ENCODE results near the gene COQ8A. TPM values are rescaled to one million over a fixed set of nuclear protein-coding genes. Genes with fewer than 3 reads are reported as not detected.

COQ8A gene
- total RNA-seq, 2 experiments from 2014 or later = 19.8 to 22.2 TPM

DNA sequence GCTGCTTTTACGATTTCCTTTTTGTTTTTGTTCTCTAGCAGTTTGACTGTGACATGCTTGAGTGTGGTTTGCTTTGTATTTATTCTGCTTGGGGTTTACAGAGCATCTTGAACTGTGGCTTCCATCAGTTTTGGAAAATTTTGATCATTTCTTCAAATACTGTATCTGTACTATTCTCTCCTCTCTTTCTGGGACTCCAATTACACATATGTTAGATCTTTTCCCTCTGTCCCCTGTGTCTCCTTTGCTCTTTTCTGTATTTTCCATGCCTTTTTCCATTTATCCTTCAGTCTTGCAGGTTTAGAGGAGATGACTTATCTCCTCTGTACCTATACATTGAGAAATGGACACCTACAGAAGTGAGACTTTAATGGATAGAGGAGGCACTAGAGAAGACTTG, 31.7 kb downstream of the COQ8A start:
- H3K36me3 Mint-ChIP-seq = peaks cover 18% of the 10 kb centered on the region
- intact Hi-C loops (cut with micrococcal nuclease) = no loop called here
- no peaks in the 10 kb centered on the region for H3K27me3 Mint-ChIP-seq
- peaks cover 5% of the 10 kb centered on the region for H3K4me1 Mint-ChIP-seq (ENCODE audit: low read depth)
- ChIA-PET POLR2A (interaction anchor here (0.6 kb wide), 1 partner anchor 1684 kb away, joined by 3 read pairs; no protein-coding TSS in a partner anchor), CTCF (no interaction called here)
- no peak overlapping the region for H3K27ac Mint-ChIP-seq
- no peak overlapping the region for H3K4me3 Mint-ChIP-seq
- DNase-seq = no peak
- peaks cover 6% of the 10 kb centered on the region for H3K9me3 Mint-ChIP-seq

DNA sequence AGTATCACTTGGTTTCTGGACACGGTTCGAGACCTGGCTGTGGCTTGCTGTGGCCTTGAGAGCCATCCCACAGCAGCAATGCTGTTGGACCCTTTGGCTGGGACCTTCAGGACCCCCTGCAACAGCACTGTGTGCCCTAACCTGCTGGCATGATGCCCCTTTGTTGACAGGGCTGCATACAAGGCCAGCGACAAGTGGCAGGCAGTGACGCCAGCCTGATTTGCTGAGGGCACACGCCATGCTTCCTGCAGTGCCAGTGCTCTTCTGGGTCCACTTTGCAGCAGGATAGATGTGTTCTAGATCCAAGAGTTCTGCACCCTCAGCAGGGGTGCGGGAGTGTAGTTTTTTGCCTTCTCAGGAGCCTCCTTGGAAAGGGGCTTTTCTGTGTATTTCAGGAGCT, 32.8 kb downstream of the COQ8A start:
- CTCF ChIA-PET = no interaction called here
- H3K9me3 Mint-ChIP-seq = peaks cover 6% of the 10 kb centered on the region

DNA sequence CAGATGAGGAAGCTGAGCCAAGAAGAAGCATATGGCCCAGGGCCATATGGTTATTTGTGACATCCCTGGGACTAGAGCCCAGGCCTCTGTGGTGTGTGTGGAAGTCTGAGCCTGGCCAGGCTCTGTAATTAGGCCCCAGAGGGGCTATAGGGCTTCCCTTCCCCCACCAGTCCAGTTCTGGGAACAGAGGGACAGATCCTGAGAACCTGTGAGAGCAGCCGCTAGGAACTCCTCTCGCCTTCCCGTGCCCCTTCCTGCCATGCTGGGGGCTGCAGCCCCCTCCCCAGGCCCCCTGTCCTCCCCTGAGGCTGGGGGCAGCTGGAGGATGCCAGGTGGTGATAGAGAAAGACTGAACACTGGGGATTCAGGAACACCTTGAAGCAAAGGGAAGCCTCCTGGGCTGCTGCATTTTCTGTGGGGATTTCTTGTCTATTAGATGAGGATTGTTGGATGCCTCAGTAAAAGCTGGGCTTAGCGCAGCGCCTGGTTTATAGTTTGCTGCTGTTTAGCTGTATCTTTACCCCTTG, 33.3 kb downstream of the COQ8A start:
- CTCF ChIA-PET = no interaction called here
- peaks cover 18% of the 10 kb centered on the region for H3K36me3 Mint-ChIP-seq
- POLR2A ChIA-PET = no interaction called here
- peaks cover 2% of the 10 kb centered on the region for H3K4me1 Mint-ChIP-seq (ENCODE audit: low read depth)
- intact Hi-C loops (cut with micrococcal nuclease) = no loop called here
- no peaks in the 10 kb centered on the region for H3K27me3 Mint-ChIP-seq
- H3K4me3 Mint-ChIP-seq = no peak overlapping the region
- H3K9me3 Mint-ChIP-seq = peaks cover 6% of the 10 kb centered on the region
- no peak for DNase-seq
- H3K27ac Mint-ChIP-seq = no peak overlapping the region

More for the DNA sequence above, 32.8 kb downstream of the COQ8A start:
- DNase-seq = no peak
- H3K4me1 Mint-ChIP-seq (ENCODE audit: low read depth) = peaks cover 2% of the 10 kb centered on the region
- H3K36me3 Mint-ChIP-seq = peaks cover 18% of the 10 kb centered on the region
- H3K27me3 Mint-ChIP-seq = no peaks in the 10 kb centered on the region
- H3K27ac Mint-ChIP-seq = no peak overlapping the region
- intact Hi-C loops (cut with micrococcal nuclease) = no loop called here
- POLR2A ChIA-PET = no interaction called here
- H3K4me3 Mint-ChIP-seq = no peak overlapping the region

DNA sequence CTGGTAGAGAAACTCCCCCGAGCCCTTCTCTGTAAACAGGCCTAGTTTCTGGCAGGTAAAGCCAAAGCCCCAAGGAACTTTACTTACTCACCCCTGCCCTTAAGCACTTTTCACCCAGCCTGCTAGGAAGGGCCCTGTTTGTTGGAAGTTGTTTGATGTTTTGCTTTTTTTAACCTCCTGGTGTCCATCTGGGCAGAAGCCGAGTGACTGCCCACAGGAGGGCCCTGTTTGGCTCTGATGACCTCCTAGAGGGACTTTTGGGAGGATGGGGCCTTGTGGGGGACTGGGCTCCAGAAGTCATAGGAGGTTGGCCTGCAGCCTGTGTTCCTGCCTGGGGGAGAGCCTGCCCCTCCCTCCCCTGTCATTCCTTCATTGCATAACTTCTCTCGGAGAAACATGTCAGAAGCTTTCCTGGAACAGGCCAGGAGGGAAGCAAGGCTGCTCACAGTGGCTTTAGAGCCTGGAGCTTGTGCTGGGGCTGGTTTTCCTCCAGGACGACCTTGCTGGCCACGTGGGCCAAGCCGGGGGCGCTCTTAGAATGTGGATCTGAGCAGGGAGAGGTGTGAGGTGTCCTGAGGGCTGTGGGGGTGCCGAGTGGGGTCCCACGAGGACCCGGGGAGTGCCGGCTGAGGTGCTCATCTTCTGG, 33.9 kb downstream of the COQ8A start:
- no peak overlapping the region for H3K4me3 Mint-ChIP-seq
- POLR2A ChIA-PET = no interaction called here
- DNase-seq = no peak
- CTCF ChIA-PET = no interaction called here
- intact Hi-C loops (cut with micrococcal nuclease) = no loop called here
- H3K27ac Mint-ChIP-seq = no peak overlapping the region
- peaks cover 6% of the 10 kb centered on the region for H3K9me3 Mint-ChIP-seq
- H3K27me3 Mint-ChIP-seq = no peaks in the 10 kb centered on the region
- peaks cover 2% of the 10 kb centered on the region for H3K4me1 Mint-ChIP-seq (ENCODE audit: low read depth)
- peaks cover 14% of the 10 kb centered on the region for H3K36me3 Mint-ChIP-seq

DNA sequence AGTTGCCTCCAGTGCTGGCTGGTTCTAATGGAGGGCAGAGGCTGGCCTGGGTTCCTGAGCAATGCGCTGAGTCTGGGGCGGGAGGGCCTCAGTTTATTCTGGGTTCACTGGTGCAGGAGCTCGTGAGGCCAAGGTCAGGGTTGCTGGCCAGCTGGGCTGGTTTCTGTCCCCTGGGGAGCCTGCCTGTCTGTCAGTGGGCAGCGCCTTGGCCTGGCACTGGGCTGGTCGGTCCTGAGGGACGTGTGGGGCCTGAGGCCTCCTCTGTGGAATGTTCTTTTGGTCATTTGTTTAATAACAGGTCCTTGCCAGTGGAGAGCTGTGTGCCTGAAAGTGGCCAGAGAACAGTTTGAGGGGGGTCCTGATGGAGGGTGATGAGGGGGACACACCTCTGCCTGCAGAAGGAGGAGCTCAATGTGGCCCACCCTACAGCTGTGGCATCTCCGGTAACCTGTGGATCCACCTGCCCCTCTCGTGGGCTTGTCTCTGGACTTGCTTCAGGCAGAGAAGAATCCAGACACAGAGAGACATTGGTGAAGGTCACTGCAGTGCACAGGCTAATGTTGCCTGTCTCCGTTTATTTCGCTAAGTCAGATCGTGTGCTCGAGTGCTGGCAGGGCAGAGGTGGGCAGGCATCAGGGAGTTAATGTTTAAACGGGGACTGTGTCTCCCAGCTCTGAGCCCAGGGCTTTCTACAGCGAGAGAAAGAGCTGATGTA, 34.6 kb downstream of the COQ8A start:
- CTCF ChIA-PET = no interaction called here
- DNase-seq = no peak
- Mint-ChIP-seq H3K4me3 (no peak overlapping the region), H3K4me1 (ENCODE audit: low read depth) (peaks cover 2% of the 10 kb centered on the region), H3K9me3 (peaks cover 6% of the 10 kb centered on the region), H3K27ac (no peak overlapping the region), H3K27me3 (no peaks in the 10 kb centered on the region), H3K36me3 (peaks cover 11% of the 10 kb centered on the region)
- intact Hi-C loops (cut with micrococcal nuclease) = no loop called here
- POLR2A ChIA-PET = no interaction called here

DNA sequence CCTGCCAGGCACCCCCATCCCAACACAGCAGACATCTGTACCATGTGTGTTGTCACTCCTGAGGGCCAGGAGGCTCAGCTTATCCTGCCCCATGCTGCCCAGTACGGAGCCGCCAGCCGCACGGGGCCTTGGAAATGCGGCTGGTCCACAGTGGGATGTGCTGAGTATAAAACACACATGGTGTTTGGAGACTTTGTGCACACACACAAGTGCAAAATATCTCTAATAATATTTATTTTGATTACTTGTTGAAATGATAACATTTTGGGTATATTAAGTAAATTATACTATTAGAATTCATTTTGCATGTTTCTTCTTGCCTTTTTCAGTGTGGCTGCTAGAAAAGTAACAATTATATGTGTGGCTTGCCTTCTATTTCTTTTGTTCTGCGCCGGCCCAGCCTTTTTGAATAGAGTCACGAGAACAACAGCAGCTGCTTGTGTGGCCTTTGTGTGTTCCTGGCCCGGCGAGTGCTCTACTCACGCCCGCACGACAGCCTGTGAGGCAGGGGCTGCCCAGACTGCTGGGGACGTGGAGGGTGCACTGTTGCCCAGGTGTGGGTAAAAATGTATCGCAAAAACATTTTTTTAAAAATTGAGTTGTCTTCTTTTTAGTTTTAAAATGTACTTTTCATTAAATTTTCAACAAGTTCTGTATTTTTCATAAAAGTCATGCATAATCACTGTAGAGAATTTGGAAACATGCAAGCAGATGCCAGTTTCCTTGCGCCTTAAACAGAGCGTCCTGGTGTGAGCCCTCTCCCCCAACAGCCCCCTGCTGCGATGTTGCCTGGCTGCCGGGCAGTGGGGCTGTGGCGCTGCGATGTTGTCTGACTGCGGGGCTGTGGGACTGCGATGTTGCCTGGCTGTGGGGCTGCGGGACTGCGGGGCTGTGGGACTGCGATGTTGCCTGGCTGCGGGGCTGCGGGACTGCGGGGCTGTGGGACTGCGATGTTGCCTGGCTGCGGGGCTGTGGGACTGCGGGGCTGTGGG, 35.5 kb downstream of the COQ8A start:
- DNase-seq = no peak
- H3K36me3 Mint-ChIP-seq = peaks cover 7% of the 10 kb centered on the region
- peaks cover 6% of the 10 kb centered on the region for H3K9me3 Mint-ChIP-seq
- intact Hi-C loops (cut with micrococcal nuclease) = no loop called here
- ChIA-PET POLR2A (no interaction called here), CTCF (no interaction called here)
- no peaks in the 10 kb centered on the region for H3K27me3 Mint-ChIP-seq
- no peak overlapping the region for H3K4me3 Mint-ChIP-seq
- no peak overlapping the region for H3K27ac Mint-ChIP-seq
- H3K4me1 Mint-ChIP-seq (ENCODE audit: low read depth) = peaks cover 2% of the 10 kb centered on the region

DNA sequence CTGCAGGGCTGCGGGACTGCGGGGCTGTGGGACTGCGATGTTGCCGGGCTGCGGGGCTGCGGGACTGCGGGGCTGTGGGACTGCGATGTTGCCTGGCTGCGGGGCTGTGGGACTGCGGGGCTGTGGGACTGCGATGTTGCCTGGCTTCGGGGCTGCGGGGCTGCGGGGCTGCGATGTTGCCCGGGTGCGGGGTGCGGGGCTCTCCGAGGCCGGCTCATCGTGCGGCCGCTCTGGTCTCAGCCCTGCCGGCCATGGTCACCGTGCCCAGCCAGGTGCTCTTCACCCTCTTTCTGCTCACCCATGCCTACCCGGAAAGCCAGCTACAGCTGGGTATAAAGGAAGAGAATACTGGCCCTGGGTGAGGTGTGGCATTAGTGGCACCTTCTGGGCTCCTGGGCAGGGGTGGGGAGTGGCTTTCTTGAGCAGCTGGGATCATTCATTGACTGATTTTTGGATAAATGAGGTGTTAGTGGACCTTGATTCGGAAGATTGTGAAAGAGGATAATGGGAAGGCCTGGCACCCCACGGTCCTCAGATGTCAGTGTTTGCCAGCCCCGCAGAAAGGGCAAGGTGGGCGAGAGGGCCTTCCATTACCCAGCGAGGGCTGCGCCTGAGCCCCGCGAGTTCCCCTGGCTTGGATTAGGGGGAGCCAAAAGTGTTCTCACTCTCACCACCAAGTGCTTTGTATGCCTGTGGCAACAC, 36.3 kb downstream of the COQ8A start:
- Mint-ChIP-seq H3K4me1 (ENCODE audit: low read depth) (peaks cover 2% of the 10 kb centered on the region), H3K27me3 (no peaks in the 10 kb centered on the region), H3K36me3 (peaks cover 7% of the 10 kb centered on the region), H3K9me3 (peaks cover 6% of the 10 kb centered on the region), H3K4me3 (no peak overlapping the region), H3K27ac (no peak overlapping the region)
- POLR2A ChIA-PET = no interaction called here
- intact Hi-C loops (cut with micrococcal nuclease) = no loop called here
- DNase-seq = no peak
- CTCF ChIA-PET = no interaction called here

DNA sequence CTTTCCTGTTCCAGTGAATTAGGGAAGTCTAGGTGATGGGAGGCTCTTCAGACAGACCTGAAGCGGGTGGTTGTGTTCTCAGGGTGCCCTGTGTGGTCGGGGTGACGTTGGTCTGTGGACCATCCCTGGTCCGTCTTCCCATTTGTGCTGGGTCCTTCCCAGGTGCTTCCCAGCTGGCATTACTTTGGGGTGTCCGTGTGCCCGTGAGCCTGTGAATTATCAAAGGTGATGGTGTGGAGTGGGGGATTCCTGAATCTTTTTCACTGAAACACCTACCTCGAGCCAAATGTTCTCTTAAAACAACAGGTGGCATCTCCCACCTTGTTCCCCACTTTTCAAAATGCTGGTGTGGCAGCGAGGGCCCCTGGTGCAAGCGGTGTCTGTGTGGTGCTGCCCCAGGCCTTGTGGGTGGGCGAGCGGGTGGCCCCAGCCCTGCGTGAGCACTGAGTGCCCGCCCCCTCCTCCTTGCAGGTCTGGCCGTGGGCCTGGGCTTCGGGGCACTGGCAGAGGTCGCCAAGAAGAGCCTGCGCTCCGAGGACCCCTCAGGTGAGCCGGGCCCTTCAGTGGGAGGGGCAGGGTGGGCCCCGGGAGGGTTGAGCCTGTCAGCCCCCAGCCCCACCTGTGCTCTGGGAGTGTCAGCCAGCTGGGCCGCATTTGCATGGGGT, 37.0 kb downstream of the COQ8A start:
- DNase-seq = no peak
- no peak overlapping the region for H3K27ac Mint-ChIP-seq
- no peak overlapping the region for H3K4me3 Mint-ChIP-seq
- H3K27me3 Mint-ChIP-seq = no peaks in the 10 kb centered on the region
- intact Hi-C loops (cut with micrococcal nuclease) = no loop called here
- H3K36me3 Mint-ChIP-seq = no peaks in the 10 kb centered on the region
- no peaks in the 10 kb centered on the region for H3K4me1 Mint-ChIP-seq (ENCODE audit: low read depth)
- POLR2A ChIA-PET = no interaction called here
- CTCF ChIA-PET = no interaction called here
- no peaks in the 10 kb centered on the region for H3K9me3 Mint-ChIP-seq

DNA sequence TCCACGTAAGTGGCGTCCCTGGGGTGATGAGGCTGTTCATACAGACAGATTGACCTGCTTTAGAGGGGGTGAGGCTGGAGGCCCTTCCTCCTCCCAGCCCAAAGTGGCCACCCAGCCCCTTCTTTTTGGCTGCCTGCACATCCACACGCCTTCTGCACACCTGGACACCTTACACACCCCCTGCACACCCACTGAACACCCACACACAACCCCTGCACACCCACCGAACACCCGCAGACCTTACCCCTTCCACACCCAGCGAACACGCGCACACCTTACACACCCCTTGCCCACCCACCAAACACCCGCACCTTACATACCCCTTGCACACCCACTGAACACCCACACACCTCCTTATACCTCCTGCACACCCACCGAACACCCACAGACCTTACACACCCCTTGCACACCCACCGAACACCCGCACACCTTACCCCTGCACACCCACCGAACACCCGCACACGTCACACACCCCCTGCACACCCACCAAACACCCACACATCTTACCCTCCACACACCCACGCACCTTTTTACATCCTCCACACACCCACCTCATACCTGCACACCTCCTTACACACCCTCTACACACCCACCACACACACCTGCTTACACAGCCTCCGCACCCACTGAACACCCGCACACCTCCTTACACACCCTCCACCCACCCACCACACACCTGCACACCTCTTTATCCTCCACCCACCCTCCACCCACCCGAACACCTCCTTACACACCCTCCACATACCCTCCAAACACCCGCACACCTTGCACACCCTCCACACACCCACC, 37.7 kb downstream of the COQ8A start:
- Mint-ChIP-seq H3K4me3 (no peak overlapping the region), H3K4me1 (ENCODE audit: low read depth) (no peaks in the 10 kb centered on the region), H3K27me3 (no peaks in the 10 kb centered on the region), H3K9me3 (no peaks in the 10 kb centered on the region), H3K27ac (no peak overlapping the region), H3K36me3 (no peaks in the 10 kb centered on the region)
- intact Hi-C loops (cut with micrococcal nuclease) = no loop called here
- no peak for DNase-seq
- ChIA-PET CTCF (no interaction called here), POLR2A (no interaction called here)

DNA sequence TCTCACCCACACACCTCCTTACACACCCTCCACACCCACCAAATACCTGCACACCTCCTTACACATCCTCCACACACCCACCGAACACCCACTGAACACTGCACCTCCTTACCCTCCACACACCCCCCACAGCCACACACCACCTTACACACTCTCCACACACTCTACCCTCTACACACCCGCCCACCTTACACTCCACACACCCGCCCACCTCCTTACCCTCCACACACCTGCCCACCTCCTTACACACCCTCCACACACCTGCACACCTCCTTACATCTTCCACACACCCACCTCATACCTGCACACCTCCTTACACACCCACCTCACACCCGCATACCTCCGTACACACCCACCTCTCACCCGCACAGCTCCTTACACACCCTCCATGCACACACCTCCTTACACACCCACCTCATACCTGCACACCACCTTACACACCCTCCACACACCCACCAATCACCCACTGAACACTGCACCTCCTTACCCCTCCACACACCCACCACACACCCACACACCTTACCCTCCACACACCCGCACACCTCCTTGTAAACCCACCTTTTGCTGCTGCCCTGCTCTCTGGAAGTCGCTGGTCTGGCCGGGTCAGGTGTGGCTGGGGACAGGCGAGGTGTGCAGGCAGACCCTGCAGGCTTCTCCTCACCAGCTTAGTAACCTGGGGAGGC, 38.5 kb downstream of the COQ8A start:
- Mint-ChIP-seq H3K9me3 (no peaks in the 10 kb centered on the region), H3K4me3 (no peak overlapping the region), H3K27me3 (no peaks in the 10 kb centered on the region), H3K36me3 (peaks cover 1% of the 10 kb centered on the region), H3K27ac (no peak overlapping the region), H3K4me1 (ENCODE audit: low read depth) (no peaks in the 10 kb centered on the region)
- DNase-seq = no peak
- intact Hi-C loops (cut with micrococcal nuclease) = no loop called here
- ChIA-PET CTCF (no interaction called here), POLR2A (no interaction called here)

DNA sequence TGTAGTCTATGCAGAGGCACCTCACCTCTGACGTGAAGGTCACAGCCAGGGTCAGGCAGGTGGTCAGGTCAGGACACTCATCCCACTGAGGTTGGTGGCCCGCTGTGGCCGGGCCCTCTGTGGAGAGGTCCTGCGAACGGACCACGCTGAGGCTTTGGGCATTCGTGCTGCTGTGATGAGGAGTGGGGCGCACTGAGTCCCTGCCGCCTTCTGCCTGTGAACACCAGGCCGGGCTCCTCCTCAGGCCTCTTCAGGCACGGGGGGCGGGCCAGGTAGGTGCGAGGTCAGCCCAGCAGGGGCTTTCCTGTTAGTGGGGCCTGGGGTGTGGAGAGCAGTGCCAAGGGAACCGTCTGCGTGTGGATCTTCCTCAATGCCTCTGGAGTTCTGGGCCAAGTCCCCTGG, 39.0 kb downstream of the COQ8A start:
- Mint-ChIP-seq H3K27ac (no peak overlapping the region), H3K36me3 (peaks cover 1% of the 10 kb centered on the region), H3K9me3 (no peaks in the 10 kb centered on the region), H3K4me1 (ENCODE audit: low read depth) (no peaks in the 10 kb centered on the region), H3K4me3 (no peak overlapping the region), H3K27me3 (no peaks in the 10 kb centered on the region)
- ChIA-PET CTCF (no interaction called here), POLR2A (no interaction called here)
- intact Hi-C loops (cut with micrococcal nuclease) = no loop called here
- DNase-seq = no peak
